ENCODE results near the gene TMEM169. TPM values are rescaled to one million over a fixed set of nuclear protein-coding genes. Genes with fewer than 3 reads are reported as not detected.
A peak's percentile ranks its signal among the peaks of the same experiment; 100 is the strongest.
"Not testable (repeated sequence)": the region's sequence is repeated elsewhere in the genome, so short reads cannot be mapped to it uniquely, and the experiment has no call there.

The TMEM169 gene
- total RNA-seq, 1 experiment from 2014 or later = 2.9 TPM

DNA sequence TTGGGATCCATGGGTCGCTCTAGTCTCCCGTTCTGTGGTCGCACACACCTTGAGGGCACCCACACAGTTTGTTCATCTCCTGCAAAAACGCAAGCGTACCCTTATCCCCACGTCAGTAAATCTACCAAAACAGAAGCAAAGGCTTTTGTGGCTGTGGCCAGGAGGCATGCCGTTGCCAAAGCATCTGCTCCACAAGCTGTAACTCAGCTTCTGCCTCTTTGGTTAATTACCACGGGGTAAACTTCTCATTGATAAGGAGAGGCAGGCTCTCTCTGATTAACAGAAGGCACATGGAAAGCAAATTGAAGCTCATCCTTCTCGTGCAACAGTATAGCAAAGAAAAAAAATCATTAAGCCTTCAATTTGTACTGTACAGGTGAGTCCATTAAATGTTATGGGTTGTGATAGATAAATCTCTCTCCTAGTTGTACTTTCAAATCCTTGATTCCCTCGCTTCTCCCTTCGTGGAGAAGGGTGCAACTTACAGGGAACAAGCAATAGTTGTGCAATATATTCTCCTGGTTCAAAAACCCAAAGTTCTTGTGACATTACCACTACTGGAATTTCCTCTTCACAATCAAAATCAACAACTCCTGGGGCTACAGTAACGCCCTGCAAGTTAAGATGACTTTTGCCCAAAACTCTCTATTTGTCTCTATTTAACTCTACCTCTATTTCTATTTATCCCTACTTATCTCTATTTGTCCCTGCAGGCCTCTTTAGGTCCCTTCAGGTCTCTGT lies 10.4 kb upstream of the TMEM169 start:
- no peak for DNase-seq (ENCODE audit: low read depth)

DNA sequence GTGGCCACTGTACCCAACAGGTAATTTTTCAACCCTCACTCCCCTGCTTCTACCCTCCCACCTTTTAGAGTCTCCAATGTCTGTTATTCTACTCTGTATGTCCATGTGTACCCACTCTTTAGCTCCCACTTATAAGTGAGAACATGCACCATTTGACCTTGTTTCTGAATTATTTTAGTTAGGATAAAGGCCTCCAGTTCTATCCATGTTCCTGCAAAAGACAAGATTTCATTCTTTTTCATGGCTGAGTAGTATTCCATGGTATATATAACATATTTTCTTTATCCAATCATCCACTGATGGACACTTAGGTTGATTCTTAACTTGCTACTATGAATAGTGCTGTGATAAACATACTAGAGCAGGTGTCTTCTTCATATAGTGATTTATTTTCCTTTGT lies 9.2 kb upstream of the TMEM169 start:
- DNase-seq (ENCODE audit: low read depth) = no peak

DNA sequence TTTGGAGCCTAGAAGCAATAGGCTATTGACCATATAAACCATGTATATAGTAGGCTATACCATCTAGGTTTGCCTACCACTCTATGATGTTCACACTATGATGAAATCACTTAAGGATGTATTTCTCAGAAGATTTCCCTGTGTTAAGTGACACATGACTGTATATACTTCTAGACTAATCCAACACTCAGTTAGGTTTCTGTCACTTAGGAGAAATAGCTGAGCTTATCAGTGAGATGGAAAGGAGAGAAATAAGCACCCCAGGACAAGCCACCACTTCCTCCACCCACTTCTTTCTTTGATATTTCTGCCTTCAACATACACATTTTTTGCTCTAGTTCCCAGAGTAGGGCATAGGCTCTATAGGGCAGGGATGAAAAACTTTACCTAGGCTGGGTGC lies 7.9 kb upstream of the TMEM169 start:
- DNase-seq (ENCODE audit: low read depth) = no peak

DNA sequence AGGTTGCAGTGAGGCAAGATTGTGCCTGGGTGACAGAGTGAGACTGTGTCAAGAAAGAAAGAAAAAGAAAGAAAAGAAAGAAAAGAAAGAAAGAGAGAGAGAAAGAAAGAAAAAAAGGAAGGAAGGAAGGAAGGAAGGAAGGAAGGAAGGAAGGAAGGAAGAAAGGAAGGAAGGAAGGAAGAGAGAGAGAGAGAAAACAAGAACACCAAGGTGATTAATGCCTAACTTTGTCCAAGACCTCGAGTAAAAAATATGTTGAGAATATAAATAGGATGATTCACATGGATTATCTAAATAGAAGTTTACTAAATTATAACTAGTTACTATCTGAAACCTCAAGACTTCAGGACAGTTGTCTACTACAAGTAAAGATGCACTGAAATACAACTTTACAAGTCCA lies 7.3 kb upstream of the TMEM169 start:
- no peak for DNase-seq (ENCODE audit: low read depth)

DNA sequence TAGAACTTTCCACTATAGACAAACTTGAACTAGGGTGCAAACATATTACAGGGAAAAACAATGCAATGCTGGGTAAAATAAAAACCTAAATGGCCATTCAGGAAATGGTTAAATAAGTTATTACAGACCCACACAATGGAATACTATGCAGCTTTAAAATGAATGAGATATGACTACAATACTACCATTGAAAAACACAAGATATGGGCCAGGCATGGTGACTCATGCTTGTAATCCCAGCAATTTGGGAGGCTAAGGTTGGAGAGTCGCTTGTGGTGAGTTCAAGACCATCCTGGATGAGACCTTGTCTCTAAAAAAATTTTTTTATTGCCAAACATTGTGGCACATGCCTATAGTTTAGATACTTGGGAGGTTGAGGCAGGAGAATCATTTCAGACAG lies 6.9 kb upstream of the TMEM169 start:
- DNase-seq (ENCODE audit: low read depth) = peak; percentile 18

DNA sequence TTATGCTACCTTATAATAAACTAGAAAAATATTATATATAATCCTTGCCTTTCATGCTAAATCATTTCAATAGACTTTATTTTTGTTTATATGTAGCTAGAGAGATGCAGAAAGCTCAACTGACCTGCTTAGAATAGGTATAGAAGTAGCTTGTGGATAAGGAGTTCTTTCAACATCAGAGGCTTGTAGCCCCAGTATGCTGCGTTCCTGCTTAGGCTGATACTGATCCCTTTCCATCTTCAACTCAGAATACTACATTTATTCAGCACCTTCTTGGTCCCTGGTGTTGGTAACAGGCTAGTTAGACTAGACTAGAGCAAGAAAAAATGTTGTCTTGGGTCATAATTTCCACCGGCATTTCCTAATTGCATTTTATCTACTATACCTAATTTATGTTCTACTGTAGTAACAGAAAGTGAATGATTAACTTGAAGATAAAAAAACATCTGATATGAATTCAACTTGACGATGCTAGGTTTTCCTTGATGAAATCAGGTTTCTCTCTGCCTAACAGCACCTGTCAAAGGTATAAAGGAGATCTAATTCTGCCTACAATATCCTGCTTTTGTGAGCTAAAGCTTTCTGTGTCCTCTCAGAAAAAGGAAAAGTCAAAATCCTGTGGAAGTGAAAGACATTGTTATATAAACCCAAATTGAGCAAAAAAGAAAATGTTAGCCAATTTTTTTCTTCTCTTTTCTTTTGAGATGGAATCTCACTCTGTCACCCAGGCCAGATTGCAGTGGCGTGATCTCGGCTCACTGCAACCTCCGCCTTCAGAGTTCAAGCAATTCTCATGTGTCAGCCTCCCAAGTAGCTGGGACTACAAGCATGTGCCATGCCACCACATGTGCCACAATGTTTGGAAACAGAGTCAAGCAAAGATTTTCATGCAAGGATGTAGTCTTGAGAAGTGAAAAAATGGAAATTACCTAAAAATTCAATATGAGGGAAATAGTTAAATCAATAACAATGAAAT lies 5.9 kb upstream of the TMEM169 start:
- DNase-seq (ENCODE audit: low read depth) = no peak

DNA sequence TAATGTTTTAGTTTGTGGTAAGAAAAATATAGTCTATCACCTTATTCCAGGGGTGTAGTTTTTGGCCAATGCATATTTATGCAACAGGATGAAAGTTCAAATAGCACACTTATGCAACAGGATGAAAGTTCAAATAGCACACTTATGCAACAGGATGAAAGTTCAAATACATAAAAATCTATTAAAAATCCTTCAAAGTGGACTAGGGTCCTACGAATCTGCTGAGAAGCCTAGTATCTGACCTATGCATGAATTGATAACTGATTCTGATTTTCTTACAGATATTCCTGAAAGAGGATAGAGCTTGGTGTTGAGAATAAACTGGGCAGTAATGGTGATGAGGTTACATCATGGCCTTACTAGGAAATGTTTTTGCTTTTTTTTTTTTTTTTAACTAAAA lies 2.9 kb upstream of the TMEM169 start:
- DNase-seq (ENCODE audit: low read depth) = no peak

DNA sequence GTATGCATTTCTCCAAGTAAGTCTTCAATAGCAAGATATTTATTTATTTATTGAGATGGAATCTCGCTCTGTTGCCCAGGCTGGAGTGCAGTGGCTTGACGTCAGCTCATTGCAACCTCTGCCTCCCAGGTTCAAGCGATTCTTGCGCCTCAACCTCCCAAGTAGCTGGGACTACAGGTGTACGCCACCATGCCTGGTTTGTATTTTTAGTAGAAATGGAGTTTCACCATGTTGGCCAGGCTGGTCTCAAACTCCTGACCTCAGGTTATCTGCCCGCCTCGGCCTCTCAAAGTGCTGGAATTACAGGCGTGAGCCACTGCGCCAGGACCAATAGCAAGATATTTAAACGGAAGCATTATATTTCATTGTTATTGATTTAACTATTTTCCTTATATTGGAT lies 1.7 kb upstream of the TMEM169 start:
- DNase-seq (ENCODE audit: low read depth) = not testable (repeated sequence)

DNA sequence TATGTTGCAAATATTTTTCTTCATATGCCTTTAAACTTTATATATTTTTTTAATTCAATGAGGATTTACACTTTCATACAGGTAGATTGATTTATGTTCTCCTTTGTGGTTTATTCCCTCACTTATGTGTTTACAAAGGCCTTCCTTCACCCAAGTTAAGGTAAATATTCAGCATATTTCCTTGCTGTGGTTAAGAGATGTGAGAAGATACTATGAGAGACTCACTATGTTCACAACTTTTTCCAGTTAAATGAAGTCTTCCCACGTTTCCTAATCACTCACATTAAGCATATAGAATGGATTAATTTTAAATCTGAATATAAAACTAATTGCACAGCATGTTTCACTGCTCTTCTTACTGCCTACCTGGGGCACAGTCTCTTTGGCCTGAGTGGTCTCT lies 707 bp upstream of the TMEM169 start:
- DNase-seq (ENCODE audit: low read depth) = no peak

DNA sequence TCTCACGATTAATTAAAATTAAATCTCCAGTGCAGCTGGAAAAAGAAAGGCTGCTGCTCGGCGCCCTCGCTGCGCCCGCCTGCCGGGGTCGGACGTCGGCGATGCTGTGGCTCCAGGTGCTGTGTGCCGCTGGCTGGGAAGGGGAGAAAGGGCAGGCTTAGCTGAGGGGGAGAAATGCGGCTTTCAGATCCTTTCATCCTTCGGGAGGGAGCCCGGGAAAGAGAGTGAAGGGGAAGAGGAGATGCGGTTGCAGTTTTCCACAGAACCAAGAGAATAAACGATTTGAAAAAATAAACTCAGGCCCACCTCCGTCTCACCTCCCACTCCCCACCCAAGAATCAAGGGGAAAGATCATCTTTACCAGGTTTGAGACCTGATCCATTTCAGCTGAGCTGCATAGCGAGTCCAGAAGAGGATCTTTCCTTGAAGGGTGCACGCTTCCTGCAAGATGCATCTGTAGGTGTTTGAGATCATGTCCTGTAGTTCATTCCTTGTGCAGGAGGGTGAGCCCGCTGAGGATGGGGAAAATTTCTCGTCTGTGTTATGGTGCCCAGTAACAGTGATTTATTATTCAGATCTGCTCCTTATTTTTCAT lies 495 bp downstream of the TMEM169 start:
- DNase-seq (ENCODE audit: low read depth) = peak; percentile 16

DNA sequence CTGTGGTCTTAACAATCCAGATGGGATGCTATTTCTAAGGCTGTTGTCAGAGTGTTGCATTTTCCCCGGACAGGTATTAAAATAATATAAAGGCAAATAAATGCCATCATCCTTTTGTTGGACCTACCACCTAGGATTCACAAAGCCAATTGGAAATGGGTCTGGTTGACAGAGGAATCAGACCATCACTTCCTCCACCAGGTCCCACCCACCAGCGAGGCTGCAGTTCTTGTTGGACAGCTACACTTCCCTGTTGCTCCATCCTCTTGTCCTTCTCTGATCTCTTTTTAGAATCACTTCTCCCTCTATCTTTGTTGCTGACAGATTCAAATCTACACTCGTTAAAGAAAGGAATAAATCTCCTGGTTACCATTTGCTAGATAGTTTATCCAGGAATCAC lies 1.1 kb downstream of the TMEM169 start:
- DNase-seq (ENCODE audit: low read depth) = peak; percentile 18

DNA sequence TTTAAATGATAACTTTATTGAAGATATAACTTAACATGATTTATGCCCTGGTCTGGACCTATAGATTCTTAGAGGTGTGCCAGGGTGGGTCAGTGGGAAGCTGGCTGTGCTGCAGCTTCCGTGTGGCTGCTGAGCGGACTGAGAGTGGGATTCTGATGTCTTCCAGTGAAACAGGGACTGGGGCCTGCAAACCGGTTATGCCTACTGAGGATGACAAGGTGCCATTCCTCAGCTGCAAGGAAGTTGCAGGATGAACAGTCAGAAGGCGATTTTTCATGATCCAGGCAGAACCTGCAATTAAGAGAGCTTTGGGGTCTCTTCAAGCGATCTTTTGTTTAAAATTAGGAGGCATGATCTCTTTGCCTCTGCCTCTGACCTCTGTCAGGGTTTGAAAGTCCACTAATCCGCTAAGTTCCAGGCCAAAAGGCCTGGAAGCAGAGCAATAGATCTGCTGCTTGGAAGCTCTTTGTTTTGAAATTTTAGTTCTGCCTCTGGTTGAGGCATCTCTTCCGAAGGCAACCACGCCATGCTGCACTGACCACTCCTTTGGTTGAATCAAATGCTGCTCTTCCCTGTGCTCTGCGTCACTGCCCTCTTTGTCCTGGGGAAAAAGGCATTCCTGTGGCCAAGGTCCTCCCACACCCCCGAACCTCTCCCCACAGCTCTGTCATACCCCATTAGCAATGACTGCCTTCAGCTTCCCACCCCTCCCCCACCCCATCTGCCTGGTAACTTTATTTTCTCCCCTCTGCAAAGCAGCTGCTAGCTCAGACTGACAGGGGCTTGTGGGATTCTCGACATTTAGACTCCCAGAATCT lies 2.0 kb downstream of the TMEM169 start:
- DNase-seq (ENCODE audit: low read depth) = peak; percentile 95

DNA sequence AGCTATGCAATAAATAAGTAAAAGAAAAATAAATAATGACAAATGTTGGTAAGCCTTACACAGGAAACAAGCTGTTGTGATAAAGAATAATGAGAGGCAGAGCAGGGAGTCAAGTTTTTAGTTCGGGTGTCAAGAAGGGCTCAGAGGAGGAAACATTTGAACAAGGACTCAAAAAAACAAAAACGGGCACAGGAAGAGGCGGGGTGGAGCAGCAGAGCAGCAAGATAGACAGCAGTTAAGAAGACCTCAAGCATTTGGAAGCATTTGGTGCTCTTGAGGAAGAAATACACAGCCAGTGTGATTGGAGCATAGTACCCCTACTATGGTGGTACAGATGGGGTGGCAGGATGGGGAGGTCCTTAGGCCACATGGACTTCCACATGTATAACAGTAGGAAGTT lies 2.8 kb downstream of the TMEM169 start:
- no peak for DNase-seq (ENCODE audit: low read depth)

DNA sequence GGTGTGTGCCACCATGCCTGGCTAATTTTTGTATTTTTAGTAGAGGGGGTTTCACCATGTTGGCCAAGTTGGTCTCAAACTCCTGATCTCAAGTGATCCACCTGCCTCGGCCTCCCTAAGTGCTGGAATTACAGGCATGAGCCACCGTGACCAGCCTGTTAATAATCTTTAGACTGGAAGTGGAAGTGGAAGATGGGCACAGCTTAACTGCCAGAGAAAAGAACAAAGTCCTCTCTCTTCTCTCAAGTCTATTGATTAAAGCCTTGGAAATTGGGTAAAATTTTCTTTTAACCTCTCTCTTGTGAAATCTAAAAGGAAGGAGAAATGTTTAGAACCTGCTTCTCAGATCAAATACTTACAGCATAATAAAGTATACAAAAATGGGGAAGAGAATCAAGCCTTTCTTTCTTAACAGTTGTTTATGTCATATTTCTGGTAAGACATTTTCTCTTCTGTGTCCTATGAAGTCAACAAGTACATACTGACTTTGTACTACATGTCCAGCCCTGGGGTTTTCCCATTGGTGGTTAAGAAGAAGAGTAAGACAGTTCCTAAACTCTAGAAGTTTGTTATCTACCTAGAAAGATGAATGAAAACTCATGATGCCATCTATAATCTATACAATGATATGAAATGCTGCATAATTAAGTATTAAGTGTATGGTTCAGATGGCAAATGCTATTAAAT lies 4.6 kb downstream of the TMEM169 start:
- DNase-seq (ENCODE audit: low read depth) = no peak

DNA sequence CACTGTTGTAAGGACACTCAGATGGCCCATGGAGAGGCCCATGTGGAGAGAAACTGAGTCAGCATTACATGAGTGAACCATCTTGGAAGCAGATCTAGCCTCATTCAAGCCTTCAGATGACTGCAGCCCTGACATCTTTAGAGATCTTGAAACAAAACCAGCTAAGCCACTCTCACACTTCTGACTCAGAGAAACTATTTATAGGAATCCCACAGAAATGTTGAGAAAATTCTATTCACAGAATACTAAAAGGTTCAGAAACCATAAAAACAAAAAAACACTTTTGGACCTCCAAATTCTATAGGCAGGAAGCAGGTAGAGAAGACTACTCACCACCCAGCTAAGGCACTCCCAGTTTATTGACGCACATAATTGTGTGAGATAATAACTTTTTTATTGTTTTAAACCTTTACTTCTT lies 8.7 kb downstream of the TMEM169 start:
- DNase-seq (ENCODE audit: low read depth) = peak; percentile 37

DNA sequence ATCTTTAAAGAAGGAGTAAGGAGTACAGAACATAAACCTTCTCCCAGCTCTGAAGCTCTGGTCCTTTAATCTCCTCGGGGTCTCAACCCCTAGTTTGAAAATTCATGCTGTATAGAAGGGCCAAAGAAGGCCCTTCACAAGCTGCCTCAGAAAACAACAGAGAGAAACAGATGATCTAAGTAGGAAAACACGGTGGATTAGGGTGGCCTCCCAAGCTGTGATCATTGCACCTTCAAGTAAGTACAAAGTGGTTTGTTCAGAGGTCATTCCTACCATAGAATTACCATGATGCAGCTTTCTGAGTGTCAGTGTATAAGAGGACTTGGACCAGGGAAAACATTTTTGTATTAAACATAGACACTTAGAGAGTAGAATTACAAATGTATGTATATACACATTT lies 10.9 kb downstream of the TMEM169 start:
- no peak for DNase-seq (ENCODE audit: low read depth)

DNA sequence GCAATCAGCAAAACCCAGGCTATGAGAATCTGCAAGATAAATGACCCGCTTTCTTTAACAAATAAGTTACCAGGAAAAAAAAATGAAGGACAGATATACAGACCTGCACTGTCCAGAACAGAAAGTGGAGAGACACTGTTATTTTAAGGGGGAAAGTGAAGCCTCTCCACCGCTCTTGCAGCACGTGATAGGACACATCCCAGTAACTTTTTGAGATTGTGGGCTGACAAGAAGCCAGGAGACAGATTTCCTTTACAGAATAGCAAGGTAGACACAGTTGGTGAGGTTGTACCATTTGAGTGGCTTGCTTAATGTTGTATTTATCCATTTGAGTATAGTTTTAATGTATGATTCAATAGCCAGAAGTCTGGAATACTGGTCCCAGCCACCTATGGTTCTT lies 13.0 kb downstream of the TMEM169 start:
- DNase-seq (ENCODE audit: low read depth) = no peak

DNA sequence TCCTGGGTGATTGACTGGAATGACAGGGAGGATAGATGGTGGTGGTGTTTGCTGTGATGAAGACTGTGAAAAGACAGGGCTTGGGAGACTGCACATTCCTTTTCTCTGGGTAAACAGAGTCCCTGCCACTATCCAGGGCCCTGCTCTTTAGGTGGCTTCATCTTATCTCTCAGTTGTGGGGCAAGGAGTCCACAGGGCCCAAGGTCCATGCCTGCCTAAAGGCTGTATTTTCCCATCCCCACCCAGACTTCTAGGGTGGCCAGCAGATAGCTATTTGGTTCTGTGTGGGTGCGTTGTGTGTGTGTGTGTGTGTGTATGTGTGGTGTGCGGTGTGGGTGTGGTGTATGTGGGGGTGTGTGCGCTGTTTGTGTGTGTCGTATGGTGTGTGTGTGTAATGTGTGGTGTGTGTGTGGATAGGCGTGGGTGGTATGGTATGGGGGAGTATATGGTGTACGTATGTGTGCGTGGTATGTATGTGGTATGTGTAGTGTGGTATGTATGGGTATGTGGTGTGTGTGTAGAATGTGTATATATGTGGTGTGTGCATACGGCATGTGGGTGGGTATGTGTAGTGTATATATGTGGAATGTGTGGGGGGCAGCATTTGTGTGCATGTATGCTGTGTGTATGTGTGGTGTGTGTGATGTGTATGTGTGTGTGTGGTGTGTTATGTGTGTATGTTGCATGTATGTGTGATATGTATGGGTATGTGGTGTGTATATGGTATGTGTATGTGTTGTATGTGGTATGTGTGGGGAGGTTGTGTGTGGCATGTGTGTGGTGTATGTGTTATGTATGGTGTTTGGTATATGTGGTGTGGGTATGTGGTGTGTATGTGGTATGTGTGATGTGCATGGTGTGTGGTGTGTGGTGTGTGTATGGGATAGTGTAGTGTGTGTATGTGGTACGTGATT lies 17.0 kb downstream of the TMEM169 start:
- DNase-seq (ENCODE audit: low read depth) = no peak

DNA sequence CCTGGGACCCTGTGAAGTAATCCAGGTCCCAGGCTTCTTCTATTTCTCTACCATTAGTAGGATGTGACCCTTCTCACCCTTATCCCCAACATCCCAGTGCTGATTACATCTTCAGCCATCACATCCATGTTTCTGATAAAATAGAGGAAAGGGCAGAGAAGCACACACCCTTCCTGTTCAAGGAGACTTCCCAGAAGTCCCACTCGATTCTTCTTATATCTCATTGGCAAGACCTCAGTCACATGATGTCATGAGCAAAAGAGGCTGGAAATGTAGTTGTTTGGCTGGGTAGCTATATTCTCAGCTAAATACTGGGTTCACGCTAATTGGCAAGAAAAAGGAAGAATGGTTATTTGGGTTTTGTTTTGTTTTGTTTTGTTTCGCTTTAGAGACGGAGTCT lies 19.4 kb downstream of the TMEM169 start:
- DNase-seq (ENCODE audit: low read depth) = no peak

DNA sequence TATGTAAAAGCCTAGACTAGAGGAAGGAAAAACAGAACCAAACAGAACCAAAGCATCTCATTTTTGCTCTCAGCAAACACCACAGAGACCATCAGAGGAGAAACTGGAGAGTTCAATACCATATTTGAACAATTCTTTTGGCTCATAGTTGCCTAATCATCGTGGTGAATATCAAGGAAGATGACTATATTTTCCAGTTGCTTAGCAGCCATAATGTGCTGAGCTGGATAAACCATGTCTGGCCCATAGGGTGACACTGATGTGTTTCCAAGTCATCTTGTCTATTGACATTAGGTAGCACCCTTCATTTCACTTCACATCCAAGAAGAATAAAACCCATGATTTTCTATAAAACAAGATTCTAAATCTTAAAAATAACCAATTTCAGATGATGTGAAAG lies 21.5 kb downstream of the TMEM169 start:
- DNase-seq (ENCODE audit: low read depth) = no peak
